ENCODE results near the gene CYP4A22.

- TF ChIP-seq, protein P1, sequence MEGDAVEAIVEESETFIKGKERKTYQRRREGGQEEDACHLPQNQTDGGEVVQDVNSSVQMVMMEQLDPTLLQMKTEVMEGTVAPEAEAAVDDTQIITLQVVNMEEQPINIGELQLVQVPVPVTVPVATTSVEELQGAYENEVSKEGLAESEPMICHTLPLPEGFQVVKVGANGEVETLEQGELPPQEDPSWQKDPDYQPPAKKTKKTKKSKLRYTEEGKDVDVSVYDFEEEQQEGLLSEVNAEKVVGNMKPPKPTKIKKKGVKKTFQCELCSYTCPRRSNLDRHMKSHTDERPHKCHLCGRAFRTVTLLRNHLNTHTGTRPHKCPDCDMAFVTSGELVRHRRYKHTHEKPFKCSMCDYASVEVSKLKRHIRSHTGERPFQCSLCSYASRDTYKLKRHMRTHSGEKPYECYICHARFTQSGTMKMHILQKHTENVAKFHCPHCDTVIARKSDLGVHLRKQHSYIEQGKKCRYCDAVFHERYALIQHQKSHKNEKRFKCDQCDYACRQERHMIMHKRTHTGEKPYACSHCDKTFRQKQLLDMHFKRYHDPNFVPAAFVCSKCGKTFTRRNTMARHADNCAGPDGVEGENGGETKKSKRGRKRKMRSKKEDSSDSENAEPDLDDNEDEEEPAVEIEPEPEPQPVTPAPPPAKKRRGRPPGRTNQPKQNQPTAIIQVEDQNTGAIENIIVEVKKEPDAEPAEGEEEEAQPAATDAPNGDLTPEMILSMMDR (IDR thresholded peaks at IDR 0.05), result no peak
- no peak for TF ChIP-seq ZFX (IDR thresholded peaks at IDR 0.05; ENCODE audit: borderline replicate concordance)
Measured at GRCh38 chr1:47178654-47179016, 41.4 kb downstream of the CYP4A22 start.

Data from 22Rv1 (cell line).